Coronary artery (tissue), 2 donors: ENCODE data around the gene PLEKHF1.
A peak's percentile ranks its signal among the peaks of the same experiment; 100 is the strongest.

Source experiments
- DNase-seq: peaks from one replicate; pipeline ENCODE4 v3.0.0-alpha.2; 2017; ENCODE audit warnings: low spot score
- H3K27ac ChIP-seq, 2 donors: fragments of 200-600 bp; sonication (generic); one replicate each; pipeline ENCODE4 v1.5.1; 2016 to 2019
- H3K4me3 ChIP-seq: fragments of 200-600 bp; sonication (generic); 2 replicates; pipeline ENCODE4 v1.5.1; 2016; ENCODE audit warnings: mild to moderate bottlenecking, moderate library complexity
- TF ChIP-seq, protein P1 (sequence below): fragments of 200-600 bp; sonication (generic); IDR thresholded peaks from one replicate; pipeline ENCODE4 v1.5.1; 2019; ENCODE audit warnings: antibody characterized with exemption

Gene PLEKHF1

DNA sequence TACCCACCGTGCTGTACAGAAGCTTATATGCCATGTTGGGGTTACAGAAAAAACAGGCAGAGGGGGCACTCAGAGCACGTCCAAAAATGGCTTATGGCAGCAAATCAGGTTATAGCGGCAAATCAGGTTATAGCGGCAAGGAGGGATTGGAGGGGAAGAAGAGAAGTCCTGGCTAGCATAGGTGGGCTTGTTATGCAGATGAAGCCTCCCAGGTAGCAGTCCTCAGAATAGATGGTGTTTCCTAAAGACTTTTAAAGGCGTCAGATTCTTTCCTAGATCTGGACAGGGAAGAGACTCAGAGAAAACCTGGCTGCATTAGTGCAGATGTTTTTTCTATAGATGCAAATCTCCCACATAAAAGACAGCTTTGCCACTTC, 19.8 kb upstream of the PLEKHF1 start:
- no peak for DNase-seq
- TF ChIP-seq, protein P1, sequence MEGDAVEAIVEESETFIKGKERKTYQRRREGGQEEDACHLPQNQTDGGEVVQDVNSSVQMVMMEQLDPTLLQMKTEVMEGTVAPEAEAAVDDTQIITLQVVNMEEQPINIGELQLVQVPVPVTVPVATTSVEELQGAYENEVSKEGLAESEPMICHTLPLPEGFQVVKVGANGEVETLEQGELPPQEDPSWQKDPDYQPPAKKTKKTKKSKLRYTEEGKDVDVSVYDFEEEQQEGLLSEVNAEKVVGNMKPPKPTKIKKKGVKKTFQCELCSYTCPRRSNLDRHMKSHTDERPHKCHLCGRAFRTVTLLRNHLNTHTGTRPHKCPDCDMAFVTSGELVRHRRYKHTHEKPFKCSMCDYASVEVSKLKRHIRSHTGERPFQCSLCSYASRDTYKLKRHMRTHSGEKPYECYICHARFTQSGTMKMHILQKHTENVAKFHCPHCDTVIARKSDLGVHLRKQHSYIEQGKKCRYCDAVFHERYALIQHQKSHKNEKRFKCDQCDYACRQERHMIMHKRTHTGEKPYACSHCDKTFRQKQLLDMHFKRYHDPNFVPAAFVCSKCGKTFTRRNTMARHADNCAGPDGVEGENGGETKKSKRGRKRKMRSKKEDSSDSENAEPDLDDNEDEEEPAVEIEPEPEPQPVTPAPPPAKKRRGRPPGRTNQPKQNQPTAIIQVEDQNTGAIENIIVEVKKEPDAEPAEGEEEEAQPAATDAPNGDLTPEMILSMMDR = no peak

DNA sequence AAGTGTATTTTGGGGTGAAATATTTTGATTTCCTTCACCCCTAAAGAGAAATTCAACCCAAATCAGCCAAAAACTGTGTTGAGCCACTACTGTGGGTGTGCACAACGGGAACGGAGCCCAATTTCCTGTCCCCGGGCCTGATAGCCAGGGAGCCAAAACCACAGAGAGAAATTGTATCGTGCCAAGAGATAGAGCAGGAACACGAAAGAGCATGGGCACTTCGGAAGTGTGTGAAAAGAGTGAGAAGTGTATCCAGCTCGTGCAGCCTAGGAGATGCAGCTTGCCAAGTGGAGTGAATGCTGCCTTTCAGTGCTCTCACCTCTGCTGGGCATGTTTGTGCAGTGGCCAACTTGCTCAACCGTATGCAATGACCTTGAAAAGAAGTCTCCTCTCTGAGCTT, 19.4 kb upstream of the PLEKHF1 start:
- Histone ChIP-seq H3K4me3 (peak overlapping the region; percentile 46), H3K27ac (no peak overlapping the region)
- TF ChIP-seq, protein P1 = no peak
- no peak for DNase-seq

More for the DNA sequence above, 19.8 kb upstream of the PLEKHF1 start:
- H3K4me3 ChIP-seq = no peak overlapping the region
- H3K27ac ChIP-seq = no peak overlapping the region

DNA sequence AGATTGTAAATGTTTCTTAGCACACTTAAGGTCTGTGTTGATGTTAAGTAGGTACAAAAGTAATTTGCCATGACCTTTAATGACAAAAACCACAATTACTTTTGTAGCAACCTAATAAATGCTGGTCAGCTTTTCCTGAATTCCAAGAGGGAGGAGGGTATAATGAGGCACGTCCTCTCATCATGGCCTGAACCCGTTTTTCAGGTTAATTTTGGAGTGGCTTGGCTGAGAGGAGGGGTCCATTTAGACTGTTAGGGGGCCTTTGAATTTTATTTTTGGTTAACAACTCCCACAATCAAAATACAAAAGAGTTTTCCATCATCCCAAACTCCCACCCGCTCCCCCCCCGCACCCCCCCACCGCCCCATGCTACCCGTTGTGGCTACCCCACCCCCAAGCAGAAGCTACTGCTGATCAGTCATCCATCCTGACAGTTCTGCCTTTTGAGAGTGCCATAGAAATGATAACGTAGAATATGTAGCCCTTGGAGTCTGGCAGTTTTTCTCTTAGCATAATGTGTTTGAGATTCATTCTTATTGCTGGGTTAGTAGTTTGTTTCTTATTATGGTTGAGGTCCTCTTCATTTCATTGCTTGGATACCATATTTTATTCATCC, 14.4 kb upstream of the PLEKHF1 start:
- TF ChIP-seq, protein P1 = no peak
- no peak overlapping the region for H3K4me3 ChIP-seq

DNA sequence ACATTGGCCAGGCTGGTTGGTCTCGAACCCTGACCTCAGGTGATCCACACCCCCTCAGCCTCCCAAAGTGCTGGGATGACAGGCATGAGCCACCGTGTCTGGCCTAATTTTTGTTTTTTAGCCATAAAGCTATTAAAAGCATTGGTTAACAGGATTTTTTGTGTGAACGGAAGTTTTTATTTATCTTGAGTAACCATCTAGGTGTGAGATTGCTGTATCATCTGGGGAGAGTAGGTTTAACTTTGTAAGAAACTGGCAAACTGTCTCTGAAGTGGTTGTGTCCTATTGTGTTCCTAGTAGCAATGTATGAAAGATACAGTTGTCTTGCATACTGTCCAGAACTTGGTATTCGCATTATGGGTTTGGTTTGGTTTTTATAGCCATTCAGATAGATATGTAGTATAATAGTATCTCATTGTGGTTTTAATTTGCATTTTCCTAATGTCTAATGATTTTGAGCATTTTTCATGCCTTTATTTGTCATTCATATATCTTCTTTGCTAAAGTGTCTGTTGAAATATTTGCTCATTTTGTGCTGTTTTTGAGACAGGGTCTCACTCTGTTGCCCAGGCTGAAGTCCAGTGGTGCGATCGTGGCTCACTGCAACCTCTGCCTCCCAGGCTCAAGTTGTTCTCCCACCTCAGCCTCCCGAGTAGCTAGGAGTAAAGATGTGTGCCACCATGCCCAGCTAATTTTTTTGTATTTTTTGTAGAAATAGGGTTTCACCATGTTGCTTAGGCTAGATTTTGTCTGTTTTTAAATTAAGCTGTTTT, 13.5 kb upstream of the PLEKHF1 start:
- H3K27ac ChIP-seq = no peak overlapping the region
- H3K4me3 ChIP-seq = no peak overlapping the region
- no peak for DNase-seq
- TF ChIP-seq, protein P1 = no peak

More for the DNA sequence above, 14.4 kb upstream of the PLEKHF1 start:
- H3K27ac ChIP-seq = no peak overlapping the region
- DNase-seq = no peak

DNA sequence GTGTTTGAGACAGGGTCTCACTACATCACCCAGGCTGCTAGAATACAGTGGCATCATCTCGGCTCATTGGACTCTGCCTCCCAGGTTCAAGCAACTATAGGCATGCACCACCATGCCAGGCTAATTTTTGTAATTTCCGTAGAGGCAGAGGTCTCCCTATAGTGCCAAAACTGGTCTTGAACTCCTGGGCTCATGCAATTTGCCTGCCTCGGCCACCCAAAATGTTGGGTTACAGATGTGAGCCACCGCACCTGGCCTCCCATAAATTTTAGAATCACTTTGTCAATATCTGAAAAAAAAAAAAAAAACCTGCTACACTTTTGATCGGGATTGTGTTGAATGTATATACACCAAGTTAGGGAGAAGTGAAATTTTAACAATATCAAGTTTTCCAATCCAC, 11.9 kb upstream of the PLEKHF1 start:
- DNase-seq = no peak
- H3K27ac ChIP-seq = no peak overlapping the region
- H3K4me3 ChIP-seq = no peak overlapping the region
- TF ChIP-seq, protein P1 = no peak

DNA sequence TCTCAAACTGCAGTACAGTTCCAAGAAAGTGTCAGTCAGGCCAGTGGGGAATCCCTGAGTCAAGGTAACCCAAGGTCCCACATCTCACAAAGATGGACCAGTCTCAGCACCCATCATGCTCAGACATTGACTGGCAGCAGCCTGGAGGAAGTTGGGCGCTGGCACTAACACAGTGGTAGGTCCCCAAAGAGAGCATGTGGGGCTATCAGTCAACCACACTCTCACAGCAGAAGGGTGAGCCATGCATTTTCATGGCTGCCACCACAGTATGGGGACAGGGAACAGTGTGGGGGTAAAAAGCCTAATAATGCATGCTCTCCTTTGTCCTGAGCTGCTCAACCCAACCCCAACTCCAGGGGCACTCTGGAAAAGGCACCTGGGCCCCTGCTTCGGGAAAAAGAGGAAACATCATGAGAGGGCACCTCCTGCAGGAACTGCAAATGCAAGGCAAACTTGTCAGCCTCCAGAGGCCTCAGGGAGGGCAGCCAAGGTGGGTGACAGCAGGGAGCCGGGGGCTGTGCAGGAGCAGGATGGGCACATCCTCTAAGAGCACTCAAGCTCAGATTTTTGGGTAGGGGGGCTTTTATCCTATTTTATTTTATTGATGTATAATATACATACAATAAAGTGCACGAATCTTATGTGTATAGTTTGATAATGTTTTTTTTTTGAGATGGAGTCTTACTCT, 9.5 kb upstream of the PLEKHF1 start:
- no peak overlapping the region for H3K4me3 ChIP-seq
- no peak overlapping the region for H3K27ac ChIP-seq
- DNase-seq = no peak
- TF ChIP-seq, protein P1 = no peak
